Activated naive CD4-positive, alpha-beta T cell treated with anti-CD3 and anti-CD28 coated beads, Interleukin-2, amount 10 ng/mL, durations not matched to agents 7 days and 5 days (primary cell): Measurements from ENCODE around the gene PRRX1.

Experiments
- CTCF ChIA-PET: fragments of 350-600 bp; sonication (Branson Sonifier 250); formaldehyde crosslinking; loops from one replicate; lab custom pipeline; 2021; ENCODE audit warnings: antibody characterized with exemption; lab: Charles Lee
- DNase-seq: peaks from one replicate; pipeline ENCODE4 v3.0.0-alpha.2; 2020
- H3K27ac Mint-ChIP-seq: one replicate; pipeline ENCODE4 v1.8.0; 2021; ENCODE audit warnings: mild to moderate bottlenecking, moderate library complexity, mixed read lengths
- H3K27me3 Mint-ChIP-seq: one replicate; pipeline ENCODE4 v1.8.0; 2021; ENCODE audit warnings: mild to moderate bottlenecking, mixed read lengths
- H3K36me3 Mint-ChIP-seq: one replicate; pipeline ENCODE4 v1.8.0; 2021; ENCODE audit warnings: mixed read lengths
- H3K4me1 Mint-ChIP-seq: one replicate; pipeline ENCODE4 v1.8.0; 2021; ENCODE audit warnings: mixed read lengths
- H3K4me3 Mint-ChIP-seq: one replicate; pipeline ENCODE4 v1.8.0; 2021; ENCODE audit warnings: mild to moderate bottlenecking, moderate library complexity, mixed read lengths
- H3K9me3 Mint-ChIP-seq: one replicate; pipeline ENCODE4 v1.8.0; 2021; ENCODE audit warnings: mixed read lengths

PRRX1 gene

GRCh38 chr1:170692866-170693575, 29.1 kb downstream of the PRRX1 start:
- no peak for DNase-seq
- Mint-ChIP-seq H3K36me3 (no peaks in the 10 kb centered on the region), H3K27me3 (peaks cover 4% of the 10 kb centered on the region), H3K4me3 (no peak overlapping the region), H3K4me1 (no peaks in the 10 kb centered on the region), H3K27ac (no peak overlapping the region), H3K9me3 (no peaks in the 10 kb centered on the region)
- CTCF ChIA-PET: no interaction called here

- no peak overlapping the region for H3K4me3 Mint-ChIP-seq
- H3K27ac Mint-ChIP-seq: no peak overlapping the region
- no peak for DNase-seq
- CTCF ChIA-PET: no interaction called here
- no peaks in the 10 kb centered on the region for H3K4me1 Mint-ChIP-seq
- no peaks in the 10 kb centered on the region for H3K36me3 Mint-ChIP-seq
- peaks cover 4% of the 10 kb centered on the region for H3K27me3 Mint-ChIP-seq
- no peaks in the 10 kb centered on the region for H3K9me3 Mint-ChIP-seq
These were observed 30.4 kb downstream of the PRRX1 start for GRCh38 chr1:170694172-170694926.

- no peak for DNase-seq
- H3K27ac Mint-ChIP-seq: no peak overlapping the region
- no peak overlapping the region for H3K4me3 Mint-ChIP-seq
- CTCF ChIA-PET: no interaction called here
- H3K9me3 Mint-ChIP-seq: no peaks in the 10 kb centered on the region
- H3K27me3 Mint-ChIP-seq: peaks cover 4% of the 10 kb centered on the region
- no peaks in the 10 kb centered on the region for H3K4me1 Mint-ChIP-seq
- no peaks in the 10 kb centered on the region for H3K36me3 Mint-ChIP-seq
These were observed 32.1 kb downstream of the PRRX1 start for GRCh38 chr1:170695955-170696590.

- Mint-ChIP-seq H3K4me3 (no peak overlapping the region), H3K36me3 (no peaks in the 10 kb centered on the region), H3K9me3 (no peaks in the 10 kb centered on the region), H3K27me3 (no peaks in the 10 kb centered on the region), H3K4me1 (no peaks in the 10 kb centered on the region), H3K27ac (no peak overlapping the region)
- no peak for DNase-seq
- CTCF ChIA-PET: no interaction called here
These were observed 32.8 kb downstream of the PRRX1 start for GRCh38 chr1:170696591-170697290.

GRCh38 chr1:170697316-170697715, 33.4 kb downstream of the PRRX1 start:
- H3K9me3 Mint-ChIP-seq: no peaks in the 10 kb centered on the region
- H3K4me1 Mint-ChIP-seq: no peaks in the 10 kb centered on the region
- no peaks in the 10 kb centered on the region for H3K27me3 Mint-ChIP-seq
- CTCF ChIA-PET: no interaction called here
- no peak overlapping the region for H3K4me3 Mint-ChIP-seq
- DNase-seq: no peak
- H3K27ac Mint-ChIP-seq: no peak overlapping the region
- H3K36me3 Mint-ChIP-seq: no peaks in the 10 kb centered on the region

GRCh38 chr1:170698301-170699275, 34.7 kb downstream of the PRRX1 start:
- Mint-ChIP-seq H3K9me3 (no peaks in the 10 kb centered on the region), H3K4me3 (no peak overlapping the region), H3K27ac (no peak overlapping the region), H3K4me1 (no peaks in the 10 kb centered on the region), H3K36me3 (no peaks in the 10 kb centered on the region), H3K27me3 (no peaks in the 10 kb centered on the region)
- CTCF ChIA-PET: interaction anchor here (1.5 kb wide), 1 partner anchor 9 kb away, joined by 8 read pairs; no protein-coding TSS in a partner anchor
- DNase-seq: no peak

GRCh38 chr1:170699696-170700095, 35.8 kb downstream of the PRRX1 start:
- no peaks in the 10 kb centered on the region for H3K36me3 Mint-ChIP-seq
- no peaks in the 10 kb centered on the region for H3K4me1 Mint-ChIP-seq
- H3K27me3 Mint-ChIP-seq: no peaks in the 10 kb centered on the region
- H3K4me3 Mint-ChIP-seq: no peak overlapping the region
- no peak for DNase-seq
- H3K27ac Mint-ChIP-seq: no peak overlapping the region
- H3K9me3 Mint-ChIP-seq: no peaks in the 10 kb centered on the region
- CTCF ChIA-PET: no interaction called here

GRCh38 chr1:170700842-170701615, 37.1 kb downstream of the PRRX1 start:
- H3K4me3 Mint-ChIP-seq: no peak overlapping the region
- H3K4me1 Mint-ChIP-seq: no peaks in the 10 kb centered on the region
- no peaks in the 10 kb centered on the region for H3K36me3 Mint-ChIP-seq
- no peak overlapping the region for H3K27ac Mint-ChIP-seq
- no peaks in the 10 kb centered on the region for H3K9me3 Mint-ChIP-seq
- CTCF ChIA-PET: interaction anchor here (0.8 kb wide), 1 partner anchor 12 kb away, joined by 3 read pairs; no protein-coding TSS in a partner anchor
- no peak for DNase-seq
- no peaks in the 10 kb centered on the region for H3K27me3 Mint-ChIP-seq

GRCh38 chr1:170701962-170702361, 38.0 kb downstream of the PRRX1 start:
- Mint-ChIP-seq H3K4me3 (no peak overlapping the region), H3K27me3 (no peaks in the 10 kb centered on the region), H3K36me3 (no peaks in the 10 kb centered on the region), H3K9me3 (no peaks in the 10 kb centered on the region), H3K4me1 (no peaks in the 10 kb centered on the region), H3K27ac (no peak overlapping the region)
- no peak for DNase-seq
- CTCF ChIA-PET: no interaction called here

- Mint-ChIP-seq H3K9me3 (no peaks in the 10 kb centered on the region), H3K4me1 (no peaks in the 10 kb centered on the region)
These were observed 39.7 kb downstream of the PRRX1 start for GRCh38 chr1:170703591-170703990.

GRCh38 chr1:170704256-170704655, 40.3 kb downstream of the PRRX1 start:
- H3K36me3 Mint-ChIP-seq: no peaks in the 10 kb centered on the region
- no peak overlapping the region for H3K4me3 Mint-ChIP-seq
- no peaks in the 10 kb centered on the region for H3K27me3 Mint-ChIP-seq
- CTCF ChIA-PET: no interaction called here
- no peak for DNase-seq
- no peaks in the 10 kb centered on the region for H3K4me1 Mint-ChIP-seq
- H3K9me3 Mint-ChIP-seq: no peaks in the 10 kb centered on the region
- H3K27ac Mint-ChIP-seq: no peak overlapping the region

More at GRCh38 chr1:170703591-170703990, 39.7 kb downstream of the PRRX1 start:
- CTCF ChIA-PET: no interaction called here
- Mint-ChIP-seq H3K36me3 (no peaks in the 10 kb centered on the region), H3K4me3 (no peak overlapping the region), H3K27me3 (no peaks in the 10 kb centered on the region), H3K27ac (no peak overlapping the region)
- no peak for DNase-seq

- no peak for DNase-seq
- CTCF ChIA-PET: no interaction called here
- no peaks in the 10 kb centered on the region for H3K36me3 Mint-ChIP-seq
- H3K4me1 Mint-ChIP-seq: no peaks in the 10 kb centered on the region
- no peak overlapping the region for H3K4me3 Mint-ChIP-seq
- no peak overlapping the region for H3K27ac Mint-ChIP-seq
- H3K9me3 Mint-ChIP-seq: no peaks in the 10 kb centered on the region
- H3K27me3 Mint-ChIP-seq: no peaks in the 10 kb centered on the region
These were observed 42.0 kb downstream of the PRRX1 start for GRCh38 chr1:170705981-170706380.

- H3K4me3 Mint-ChIP-seq: no peak overlapping the region
- H3K27me3 Mint-ChIP-seq: no peaks in the 10 kb centered on the region
- no peaks in the 10 kb centered on the region for H3K36me3 Mint-ChIP-seq
- H3K9me3 Mint-ChIP-seq: no peaks in the 10 kb centered on the region
- CTCF ChIA-PET: no interaction called here
- H3K27ac Mint-ChIP-seq: no peak overlapping the region
- no peaks in the 10 kb centered on the region for H3K4me1 Mint-ChIP-seq
- no peak for DNase-seq
These were observed 43.2 kb downstream of the PRRX1 start for GRCh38 chr1:170707117-170707516.
